ENCODE data around the gene ANAPC16. TPM values are rescaled to one million over a fixed set of nuclear protein-coding genes. Genes with fewer than 3 reads are reported as not detected.

The ANAPC16 gene
- total RNA-seq: 100 to 1,000 TPM in 2 of 5 donors, 10 to 100 TPM in 3; 12.7 to 104 (median 68.8) TPM
- 100 to 1,000 TPM; 164 to 231 (median 170) TPM for polyA plus RNA-seq
- long read RNA-seq, donor 1, transcript ANAPC16-201 (4 exons, 3,195 nt): major isoform, 12 of 25 reads
- long read RNA-seq, donor 1, partial matches to known transcripts: 0 of 25 reads
- long read RNA-seq, donor 1, other reads (novel, unspliced or antisense): 6 of 25 reads
- long read RNA-seq, donor 2, transcript ANAPC16-201 (4 exons, 3,195 nt): major isoform, 23 of 64 reads
- long read RNA-seq, donor 2, partial matches to known transcripts: 17 of 64 reads
- long read RNA-seq, donor 2, other reads (novel, unspliced or antisense): 15 of 64 reads
- long read RNA-seq, donor 3, transcript ANAPC16-203 (3 exons, 734 nt): minor isoform, 5 of 43 reads
- long read RNA-seq, donor 3, transcript ANAPC16-201 (4 exons, 3,195 nt): major isoform, 10 of 43 reads
- long read RNA-seq, donor 3, partial matches to known transcripts: 7 of 43 reads
- long read RNA-seq, donor 3, other reads (novel, unspliced or antisense): 18 of 43 reads
- long read RNA-seq, donor 4, transcript ANAPC16-201 (4 exons, 3,195 nt): major isoform, 6 of 14 reads
- long read RNA-seq, donor 4, partial matches to known transcripts: 0 of 14 reads
- long read RNA-seq, donor 4, other reads (novel, unspliced or antisense): 5 of 14 reads
- long read RNA-seq, donor 5, transcript ANAPC16-201 (4 exons, 3,195 nt): major isoform, 21 of 70 reads
- long read RNA-seq, donor 5, transcript ANAPC16-203 (3 exons, 734 nt): minor isoform, 6 of 70 reads
- long read RNA-seq, donor 5, partial matches to known transcripts: 17 of 70 reads
- long read RNA-seq, donor 5, other reads (novel, unspliced or antisense): 21 of 70 reads
- long read RNA-seq, donor 6, transcript ANAPC16-202 (3 exons, 1,828 nt): minor isoform, 11 of 109 reads
- long read RNA-seq, donor 6, transcript ANAPC16-201 (4 exons, 3,195 nt): major isoform, 44 of 109 reads
- long read RNA-seq, donor 6, transcript ANAPC16-205 (5 exons, 3,567 nt): minor isoform, 5 of 109 reads
- long read RNA-seq, donor 6, transcript ANAPC16-203 (3 exons, 734 nt): minor isoform, 9 of 109 reads
- long read RNA-seq, donor 6, partial matches to known transcripts: 0 of 109 reads
- long read RNA-seq, donor 6, other reads (novel, unspliced or antisense): 40 of 109 reads
- long read RNA-seq, donor 7, transcript ANAPC16-201 (4 exons, 3,195 nt): major isoform, 34 of 64 reads
- long read RNA-seq, donor 7, partial matches to known transcripts: 0 of 64 reads
- long read RNA-seq, donor 7, other reads (novel, unspliced or antisense): 24 of 64 reads
- long read RNA-seq, donor 8, transcript ANAPC16-201 (4 exons, 3,195 nt): major isoform, 20 of 51 reads
- long read RNA-seq, donor 8, transcript ANAPC16-203 (3 exons, 734 nt): minor isoform, 9 of 51 reads
- long read RNA-seq, donor 8, partial matches to known transcripts: 5 of 51 reads
- long read RNA-seq, donor 8, other reads (novel, unspliced or antisense): 15 of 51 reads
- long read RNA-seq, donor 9, transcript ANAPC16-201 (4 exons, 3,195 nt): major isoform, 17 of 46 reads
- long read RNA-seq, donor 9, partial matches to known transcripts: 14 of 46 reads
- long read RNA-seq, donor 9, other reads (novel, unspliced or antisense): 7 of 46 reads
- long read RNA-seq, donor 10, partial matches to known transcripts: 0 of 8 reads
- long read RNA-seq, donor 10, other reads (novel, unspliced or antisense): 0 of 8 reads

- WGBS, 5 donors: 0 to 1% (median 0%) methylated on average over 60 to 64 of the region's 64 CpGs
- Histone ChIP-seq H3K36me3 (peaks cover 12 to 29% (median 29%) of the 10 kb centered on the region in 4 donors), H3K4me1 (peaks cover 39 to 68% (median 54%) of the 10 kb centered on the region in 4 donors), H3K9me3 (no peaks in the 10 kb centered on the region), H3K27me3 (no peaks in the 10 kb centered on the region), H3K4me3 (peak within 1 kb of the TSS; percentile 57 to 69 (median 62)), H3K27ac (peak within 1 kb of the TSS; percentile 91 to 100 (median 96))
- no peak for TF ChIP-seq EP300 (IDR thresholded peaks at IDR 0.05)
- peak in 2 of 4 donors; percentile 63 to 85 for TF ChIP-seq POLR2A (IDR thresholded peaks at IDR 0.05)
- peak; percentile 87 to 99 (median 97) for TF ChIP-seq POLR2AphosphoS5 (IDR thresholded peaks at IDR 0.05)
- TF ChIP-seq CTCF (IDR thresholded peaks at IDR 0.05): peak in 1 of 7 experiments; percentile 16
- intact Hi-C loops (cut with DNase I; ENCODE audit: low total_unique reads): loop anchor here (10.0 kb wide), 1 partner anchor 119 kb away; no protein-coding TSS in a partner anchor
- DNase-seq: peak; percentile 90 to 98
Measured at GRCh38 chr10:72215611-72216549, at the start of gene ANAPC16, which contains the start of gene ASCC1. Gene ANAPC16 (plus strand): TSS chr10:72216012. CDS start chr10:72223915, 7,903 bp downstream. Gene ASCC1 (minus strand): TSS chr10:72216276. CDS start chr10:72213298, 2,978 bp downstream.

GRCh38 chr10:72167118-72167517 lies 48.7 kb upstream of the ANAPC16 start:
- Histone ChIP-seq H3K4me1 (peaks cover 9 to 40% (median 19%) of the 10 kb centered on the region in 4 donors), H3K4me3 (no peak overlapping the region), H3K36me3 (no peaks in the 10 kb centered on the region), H3K9me3 (no peaks in the 10 kb centered on the region), H3K27me3 (no peaks in the 10 kb centered on the region), H3K27ac (no peak overlapping the region)
- WGBS, 5 donors: 87 to 93% (median 88%) methylated on average over 3 of the region's 3 CpGs
- no peak for DNase-seq
- TF ChIP-seq EP300 (IDR thresholded peaks at IDR 0.05) (no peak), POLR2A (IDR thresholded peaks at IDR 0.05) (no peak), POLR2AphosphoS5 (IDR thresholded peaks at IDR 0.05) (no peak), CTCF (IDR thresholded peaks at IDR 0.05) (no peak)
- intact Hi-C loops (cut with DNase I; ENCODE audit: low total_unique reads): no loop called here

- Histone ChIP-seq H3K4me3 (no peak overlapping the region), H3K36me3 (no peaks in the 10 kb centered on the region), H3K4me1 (peaks cover 9 to 50% (median 24%) of the 10 kb centered on the region in 4 donors), H3K9me3 (no peaks in the 10 kb centered on the region), H3K27me3 (no peaks in the 10 kb centered on the region), H3K27ac (peak overlapping the region in 4 of 5 donors; percentile 36 to 64 (median 51))
- TF ChIP-seq CTCF (IDR thresholded peaks at IDR 0.05) (no peak), POLR2A (IDR thresholded peaks at IDR 0.05) (no peak), EP300 (IDR thresholded peaks at IDR 0.05) (no peak), POLR2AphosphoS5 (IDR thresholded peaks at IDR 0.05) (no peak)
- intact Hi-C loops (cut with DNase I; ENCODE audit: low total_unique reads): no loop called here
- DNase-seq: peak; percentile 54 to 77
- 29 to 43% (median 35%) methylated on average over 4 of the region's 4 CpGs for WGBS, 5 donors
Measured at GRCh38 chr10:72170263-72170662, 45.5 kb upstream of the ANAPC16 start.
